HG03159 (cell line): ENCODE data around the gene TRPM4.
"Not testable (repeated sequence)": the region's sequence is repeated elsewhere in the genome, so short reads cannot be mapped to it uniquely, and the experiment has no call there.

Experiments used
- ATAC-seq: cut with Tn5 transposase; IDR thresholded peaks from one replicate; pipeline ENCODE4 v1.9.1; 2021; ENCODE audit warnings: mild to moderate bottlenecking, moderate library complexity; ENCODE audit not compliant: unreplicated experiment

TRPM4 gene

GRCh38 chr19:49157445-49158224 is at the start of gene TRPM4:
Gene TRPM4 (plus strand): TSS chr19:49157792. CDS start chr19:49157867, 75 bp downstream.
- no peak for ATAC-seq

- ATAC-seq: no peak
Observed at GRCh38 chr19:49109051-49109450, 48.5 kb upstream of the TRPM4 start.

- ATAC-seq: no peak
Observed at GRCh38 chr19:49109569-49110233, 47.9 kb upstream of the TRPM4 start.

- no peak for ATAC-seq
Observed at GRCh38 chr19:49110567-49110966, 47.0 kb upstream of the TRPM4 start.

GRCh38 chr19:49111218-49111998 is 46.2 kb upstream of the TRPM4 start:
- ATAC-seq: no peak

GRCh38 chr19:49113762-49114629 is 43.6 kb upstream of the TRPM4 start, which contains the start of gene LIN7B:
Gene LIN7B (plus strand): TSS chr19:49114370. CDS start chr19:49114405, 35 bp downstream.
- ATAC-seq: peak; percentile 51

GRCh38 chr19:49114630-49115363 is 42.8 kb upstream of the TRPM4 start:
- ATAC-seq: no peak

GRCh38 chr19:49116544-49116943 is 41.0 kb upstream of the TRPM4 start:
- no peak for ATAC-seq

- ATAC-seq: no peak
Observed at GRCh38 chr19:49117677-49118564, 39.7 kb upstream of the TRPM4 start.

GRCh38 chr19:49118565-49119410 is 38.8 kb upstream of the TRPM4 start, which contains the start of gene C19orf73:
Gene C19orf73 (minus strand): TSS chr19:49119143. CDS start chr19:49119022, 121 bp downstream.
- peak; percentile 78 for ATAC-seq

- no peak for ATAC-seq
Observed at GRCh38 chr19:49119411-49120324, 37.9 kb upstream of the TRPM4 start, which contains the start of gene PPFIA3. Gene PPFIA3 (plus strand): TSS chr19:49119544. CDS start chr19:49127874, 8,330 bp downstream.

- ATAC-seq: no peak
Observed at GRCh38 chr19:49120325-49120683, 37.3 kb upstream of the TRPM4 start.

- no peak for ATAC-seq
Observed at GRCh38 chr19:49120868-49121267, 36.7 kb upstream of the TRPM4 start.

- ATAC-seq: not testable (repeated sequence)
Observed at GRCh38 chr19:49121841-49122240, 35.8 kb upstream of the TRPM4 start.

- ATAC-seq: not testable (repeated sequence)
Observed at GRCh38 chr19:49123285-49123684, 34.3 kb upstream of the TRPM4 start.

- no peak for ATAC-seq
Observed at GRCh38 chr19:49125025-49125731, 32.4 kb upstream of the TRPM4 start.
